Transverse colon (tissue), 4 donors: ENCODE data around the gene PIK3CG. TPM values are rescaled to one million over a fixed set of nuclear protein-coding genes. Genes with fewer than 3 reads are reported as not detected.

Experiments used
- DNase-seq: peaks from one replicate; pipeline ENCODE4 v3.0.0-alpha.2; 2019
- H3K27ac ChIP-seq, 4 donors: fragments of 200-600 bp; sonication (generic); 2 replicates each; pipeline ENCODE4 v1.5.1; 2016 to 2018; ENCODE audit warnings: inconsistent platforms in 4 of 4
- H3K27me3 ChIP-seq: fragments of 200-600 bp; sonication (generic); 2 replicates; pipeline ENCODE4 v1.5.1; 2017; ENCODE audit warnings: inconsistent platforms
- H3K36me3 ChIP-seq, 4 donors: fragments of 200-600 bp; sonication (generic); 2 replicates each; pipeline ENCODE4 v1.5.1; 2017 to 2019; ENCODE audit warnings: inconsistent platforms in 4 of 4
- H3K4me1 ChIP-seq, 4 donors: fragments of 200-600 bp; sonication (generic); 2 replicates each; pipeline ENCODE4 v1.5.1; 2017 to 2020; ENCODE audit warnings: inconsistent platforms in 4 of 4
- H3K4me3 ChIP-seq, 4 donors: fragments of 200-600 bp; sonication (generic); 1 replicate in 1 of 4; 2 replicates in 3 of 4; pipeline versions ENCODE4 v1.5.1 to v1.6.1; 2017 to 2019; ENCODE audit warnings: inconsistent platforms in 4 of 4
- H3K9me3 ChIP-seq, 2 donors: fragments of 200-600 bp; sonication (generic); 2 replicates each; pipeline ENCODE4 v1.5.1; 2017 to 2019; ENCODE audit warnings: inconsistent platforms in 2 of 2
- EP300 ChIP-seq: sonication (generic); formaldehyde crosslinking; IDR thresholded peaks from one replicate; pipeline ENCODE4 v1.6.1; 2017; ENCODE audit warnings: antibody characterized with exemption, low read depth
- POLR2A ChIP-seq: fragments of 450-650 bp; IDR thresholded peaks from one replicate; pipeline ENCODE4 v1.6.1; 2016; ENCODE audit warnings: antibody characterized with exemption, mild to moderate bottlenecking, moderate library complexity
- POLR2AphosphoS5 ChIP-seq, 3 donors: sonication (generic); formaldehyde crosslinking; IDR thresholded peaks; one replicate each; pipeline ENCODE4 v1.6.1; 2016; ENCODE audit warnings: antibody characterized with exemption in 3 of 3
- WGBS, 2 donors: methylation state at CpG; one replicate each; pipeline ENCODE4 v1.1.5; 2018; ENCODE audit warnings: low coverage in 1 of 2; 5-methylcytosine and 5-hydroxymethylcytosine counted together
- in situ Hi-C, 4 donors: fragments of 200-750 bp; cut with MboI; loops; one replicate each; pipeline versions ENCODE4 v1.15.0 to v1.15.1; 2017; ENCODE audit warnings: low sequenced_read_pairs in 3 of 4, low pct_ligation_motif_present in 1 of 4, low pct_unique_long_range_greater_than_20kb in 1 of 4
- intact Hi-C: fragments of 100-400 bp; cut with DNase I; formaldehyde crosslinking; loops from one replicate; pipeline ENCODE4 v1.15.1; 2023; ENCODE audit warnings: low total_unique reads
- total RNA-seq, 4 donors: library from RNA; depleted of rRNA; stranded (reverse); fragments of >200 nt; gene quantifications; one replicate each; pipeline ENCODE4 v1.1.0, GENCODE V29; 2016
- TF ChIP-seq, protein P1 (sequence below), 5 experiments: fragments of 200-600 bp in 3 of 5; fragments of 450-650 bp in 2 of 5; sonication (generic) in 3 of 5; IDR thresholded peaks; 1 replicate in 2 of 5; 2 replicates in 3 of 5; pipeline ENCODE4 v1.5.1; 2016 to 2017; ENCODE audit warnings: antibody characterized with exemption in 5 of 5, inconsistent platforms in 3 of 5, mild to moderate bottlenecking in 2 of 5, moderate library complexity in 1 of 5

PIK3CG gene
- total RNA-seq, 4 donors from 2014 or later: 0.60 to 13.1 (median 9.8) TPM

DNA sequence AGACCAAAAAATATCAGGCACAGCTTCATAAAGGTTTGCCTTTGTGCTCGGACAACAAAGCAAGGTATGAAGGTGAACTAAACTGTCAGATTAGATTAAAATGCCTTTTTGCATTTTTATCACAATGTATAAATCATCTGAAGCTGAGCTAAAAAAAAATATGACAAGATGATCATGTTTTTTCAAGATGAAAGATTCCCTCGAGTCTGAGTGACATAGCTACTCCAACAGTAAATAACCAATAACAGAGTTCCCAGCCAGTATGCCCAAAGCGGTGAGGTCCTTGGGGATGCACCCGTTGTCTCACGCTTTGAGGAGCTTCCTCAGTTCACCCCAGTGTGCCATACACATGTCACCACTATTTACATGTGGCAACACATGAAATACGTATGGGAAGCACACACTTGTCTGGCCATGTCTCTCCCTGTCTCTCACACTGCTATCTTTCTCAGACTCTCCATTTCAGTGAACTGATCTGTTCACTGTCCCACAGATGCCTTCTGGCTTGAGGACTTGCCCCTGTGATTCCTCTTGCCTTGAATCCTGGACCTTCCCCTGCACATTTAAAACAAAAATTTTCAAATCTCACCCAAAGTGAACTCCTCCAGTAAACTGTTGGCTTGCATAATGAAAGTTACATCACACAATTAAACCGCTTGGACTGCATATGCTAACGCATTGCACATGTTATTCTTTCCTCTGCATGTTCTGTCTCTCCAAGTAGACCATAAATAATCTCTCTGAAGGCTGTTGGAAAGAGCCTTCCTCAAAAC, 2.6 kb upstream of the PIK3CG start:
- H3K36me3 ChIP-seq: no peaks in the 10 kb centered on the region
- in situ Hi-C loops: no loop called here
- H3K4me1 ChIP-seq: peaks cover 0 to 27% (median 3%) of the 10 kb centered on the region in 4 donors
- intact Hi-C loops: no loop called here
- no peaks in the 10 kb centered on the region for H3K9me3 ChIP-seq
- TF ChIP-seq POLR2A (no peak), EP300 (no peak), POLR2AphosphoS5 (IDR thresholded peaks at IDR 0.05) (no peak)
- TF ChIP-seq, protein P1, sequence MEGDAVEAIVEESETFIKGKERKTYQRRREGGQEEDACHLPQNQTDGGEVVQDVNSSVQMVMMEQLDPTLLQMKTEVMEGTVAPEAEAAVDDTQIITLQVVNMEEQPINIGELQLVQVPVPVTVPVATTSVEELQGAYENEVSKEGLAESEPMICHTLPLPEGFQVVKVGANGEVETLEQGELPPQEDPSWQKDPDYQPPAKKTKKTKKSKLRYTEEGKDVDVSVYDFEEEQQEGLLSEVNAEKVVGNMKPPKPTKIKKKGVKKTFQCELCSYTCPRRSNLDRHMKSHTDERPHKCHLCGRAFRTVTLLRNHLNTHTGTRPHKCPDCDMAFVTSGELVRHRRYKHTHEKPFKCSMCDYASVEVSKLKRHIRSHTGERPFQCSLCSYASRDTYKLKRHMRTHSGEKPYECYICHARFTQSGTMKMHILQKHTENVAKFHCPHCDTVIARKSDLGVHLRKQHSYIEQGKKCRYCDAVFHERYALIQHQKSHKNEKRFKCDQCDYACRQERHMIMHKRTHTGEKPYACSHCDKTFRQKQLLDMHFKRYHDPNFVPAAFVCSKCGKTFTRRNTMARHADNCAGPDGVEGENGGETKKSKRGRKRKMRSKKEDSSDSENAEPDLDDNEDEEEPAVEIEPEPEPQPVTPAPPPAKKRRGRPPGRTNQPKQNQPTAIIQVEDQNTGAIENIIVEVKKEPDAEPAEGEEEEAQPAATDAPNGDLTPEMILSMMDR (IDR thresholded peaks at IDR 0.05): no peak
- DNase-seq: no peak
- 78 to 79% methylated on average over 3 to 8 of the region's 8 CpGs for WGBS, 2 donors
- no peaks in the 10 kb centered on the region for H3K27me3 ChIP-seq
- no peak overlapping the region for H3K4me3 ChIP-seq
- H3K27ac ChIP-seq: no peak overlapping the region

DNA sequence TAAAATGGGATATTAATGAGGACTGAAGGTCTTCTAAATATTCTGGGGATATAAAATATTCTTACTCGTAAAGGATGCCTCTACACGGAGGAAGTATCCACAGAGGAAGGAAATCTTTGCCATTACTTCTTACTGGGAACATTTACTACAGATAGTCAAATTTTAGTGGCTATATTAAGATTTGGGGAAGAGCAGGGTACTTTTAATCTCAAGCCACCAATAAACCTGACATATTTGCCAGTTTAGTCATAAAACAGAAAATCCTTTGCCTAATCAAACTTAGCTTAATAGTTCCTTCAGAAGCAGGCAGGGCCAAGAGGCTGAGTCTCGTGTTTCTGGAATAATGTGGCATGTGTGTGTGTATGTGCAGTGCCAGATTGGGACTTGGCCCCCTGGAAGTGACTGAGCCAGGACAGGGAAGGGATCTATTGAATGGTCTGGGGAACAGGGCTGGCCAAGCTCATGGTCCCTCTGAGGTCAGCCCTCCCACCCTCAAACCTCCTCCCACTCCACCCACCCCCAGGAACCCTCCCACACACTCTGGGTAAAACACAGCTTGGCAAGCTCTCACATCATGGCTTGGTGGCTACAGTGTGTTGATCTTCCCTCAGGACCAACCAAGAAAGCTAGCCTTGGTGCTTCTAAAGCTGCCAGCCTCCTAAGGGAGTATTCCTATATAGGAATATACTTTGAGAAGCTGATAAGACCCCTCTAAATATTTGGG, 1.6 kb upstream of the PIK3CG start:
- Histone ChIP-seq H3K27ac (peak overlapping the region in 3 of 4 donors; percentile 17 to 55 (median 26)), H3K4me1 (peaks cover 0 to 27% (median 3%) of the 10 kb centered on the region in 4 donors), H3K9me3 (no peaks in the 10 kb centered on the region), H3K4me3 (no peak overlapping the region), H3K36me3 (no peaks in the 10 kb centered on the region), H3K27me3 (no peaks in the 10 kb centered on the region)
- 57 to 77% methylated on average over 3 of the region's 3 CpGs for WGBS, 2 donors
- DNase-seq: no peak
- TF ChIP-seq, protein P1 (IDR thresholded peaks at IDR 0.05): no peak
- TF ChIP-seq POLR2A (no peak), EP300 (no peak), POLR2AphosphoS5 (IDR thresholded peaks at IDR 0.05) (no peak)
- intact Hi-C loops: no loop called here
- in situ Hi-C loops: no loop called here

DNA sequence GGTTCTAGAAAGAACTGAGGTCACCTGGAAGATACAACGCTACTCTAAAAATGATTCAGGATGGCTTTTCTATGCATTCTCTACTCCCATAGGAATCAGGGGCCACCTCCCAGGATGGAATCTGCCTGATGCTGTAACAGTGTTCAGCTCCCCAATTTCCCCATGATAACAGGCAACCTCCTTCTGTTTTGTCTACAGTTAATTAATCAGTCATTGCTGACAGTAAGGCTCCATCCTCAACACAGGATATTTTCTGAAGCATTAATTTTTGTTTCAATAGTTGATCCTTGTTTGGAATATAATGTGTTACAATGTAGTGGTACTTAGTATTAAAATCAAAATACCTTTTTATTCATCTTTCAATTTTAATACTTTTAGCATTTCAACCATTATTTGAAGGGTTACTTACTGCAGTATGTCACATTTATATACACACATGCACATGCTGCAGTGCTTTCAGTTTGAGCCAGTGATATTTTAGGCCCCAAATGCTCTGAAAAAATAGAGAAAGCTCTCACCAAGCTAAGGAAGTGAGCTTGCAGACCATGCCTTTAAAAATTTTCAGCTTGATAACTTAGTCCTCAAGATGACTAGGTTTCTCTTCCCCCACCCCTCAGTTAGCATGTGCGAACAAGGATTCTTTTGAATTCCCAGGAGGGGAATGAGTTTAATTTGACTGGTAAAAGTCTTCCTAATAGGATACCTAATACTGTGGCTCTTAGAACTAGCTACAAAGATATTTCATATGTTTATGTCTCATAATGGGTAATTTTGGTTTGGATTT, 592 bp upstream of the PIK3CG start:
- 67 to 71% methylated on average over 1 to 2 of the region's 2 CpGs for WGBS, 2 donors
- intact Hi-C loops: no loop called here
- Histone ChIP-seq H3K9me3 (no peaks in the 10 kb centered on the region), H3K27ac (peak overlapping the region; percentile 55 to 77 (median 70)), H3K27me3 (no peaks in the 10 kb centered on the region), H3K4me1 (peaks cover 0 to 24% (median 0%) of the 10 kb centered on the region in 4 donors), H3K4me3 (peak overlapping the region in 1 of 4 donors; percentile 42), H3K36me3 (no peaks in the 10 kb centered on the region)
- TF ChIP-seq POLR2AphosphoS5 (IDR thresholded peaks at IDR 0.05) (no peak), POLR2A (no peak), EP300 (no peak)
- TF ChIP-seq, protein P1 (IDR thresholded peaks at IDR 0.05): no peak
- DNase-seq: no peak
- in situ Hi-C loops: no loop called here
